ENCODE results near the gene NAV3.

- TF ChIP-seq CTCF (IDR thresholded peaks at IDR 0.05) (no peak), EZH2 (IDR thresholded peaks at IDR 0.05; ENCODE audit: borderline replicate concordance, insufficient read depth, low read depth, low read length, poor library complexity, severe bottlenecking) (no peak)
Measured at GRCh38 chr12:78120866-78121560, 290.3 kb downstream of the NAV3 start.
